Ascending aorta (tissue), 2 donors: ENCODE measurements around the gene SDF2. TPM values are rescaled to one million over a fixed set of nuclear protein-coding genes. Genes with fewer than 3 reads are reported as not detected.

Experiments used
- DNase-seq, 2 donors: peaks; one replicate each; pipeline ENCODE4 v3.0.0-alpha.2; 2019; ENCODE audit warnings: low spot score in 2 of 2
- H3K27ac ChIP-seq, 2 donors: fragments of 200-600 bp; sonication (generic); one replicate each; pipeline ENCODE4 v1.5.1; 2016 to 2017; ENCODE audit warnings: mild to moderate bottlenecking in 1 of 2
- H3K27me3 ChIP-seq: fragments of 200-600 bp; sonication (generic); one replicate; pipeline ENCODE4 v1.5.1; 2017
- H3K36me3 ChIP-seq, 2 donors: fragments of 200-600 bp; sonication (generic); one replicate each; pipeline ENCODE4 v1.5.1; 2016
- H3K4me1 ChIP-seq, 2 donors: fragments of 200-600 bp; sonication (generic); one replicate each; pipeline ENCODE4 v1.5.1; 2016 to 2017; ENCODE audit warnings: mild to moderate bottlenecking in 1 of 2
- H3K4me3 ChIP-seq, 2 donors: fragments of 200-600 bp; sonication (generic); one replicate each; pipeline ENCODE4 v1.5.1; 2016 to 2017; ENCODE audit warnings: mild to moderate bottlenecking in 1 of 2
- H3K9me3 ChIP-seq, 2 donors: fragments of 200-600 bp; sonication (generic); one replicate each; pipeline ENCODE4 v1.5.1; 2016
- CTCF ChIP-seq, 3 experiments: fragments of 200-600 bp in 2 of 3; fragments of 450-650 bp in 1 of 3; sonication (generic) in 2 of 3; IDR thresholded peaks; one replicate each; pipeline ENCODE4 v1.5.1; 2016 to 2019; ENCODE audit warnings: antibody characterized with exemption in 3 of 3, mild to moderate bottlenecking in 1 of 3, moderate library complexity in 1 of 3
- intact Hi-C: fragments of 100-400 bp; cut with DNase I; formaldehyde crosslinking; loops from one replicate; pipeline ENCODE4 v1.15.1; 2023
- total RNA-seq: library from RNA; depleted of rRNA; stranded (reverse); fragments of >200 nt; gene quantifications from one replicate; pipeline ENCODE4 v1.1.0, GENCODE V29; 2016

Gene SDF2
- total RNA-seq, 1 donor from 2014 or later = 51.9 TPM

- DNase-seq = no peak
- TF ChIP-seq CTCF (IDR thresholded peaks at IDR 0.05) = no peak
- Histone ChIP-seq H3K9me3 (no peaks in the 10 kb centered on the region), H3K27ac (no peak overlapping the region), H3K4me1 (peaks cover 3 to 6% of the 10 kb centered on the region in 2 donors), H3K36me3 (peaks cover 26 to 37% of the 10 kb centered on the region in 2 donors), H3K4me3 (no peak overlapping the region), H3K27me3 (no peaks in the 10 kb centered on the region)
- intact Hi-C loops = no loop called here
Observed at GRCh38 chr17:28705728-28706334, 44.1 kb upstream of the SDF2 start.

- no peaks in the 10 kb centered on the region for H3K27me3 ChIP-seq
- H3K9me3 ChIP-seq = no peaks in the 10 kb centered on the region
- DNase-seq = no peak
- TF ChIP-seq CTCF (IDR thresholded peaks at IDR 0.05) = no peak
- peaks cover 3 to 4% of the 10 kb centered on the region in 2 donors for H3K4me1 ChIP-seq
- peaks cover 33 to 44% of the 10 kb centered on the region in 2 donors for H3K36me3 ChIP-seq
- H3K27ac ChIP-seq = no peak overlapping the region
- H3K4me3 ChIP-seq = no peak overlapping the region
- intact Hi-C loops = no loop called here
Observed at GRCh38 chr17:28705074-28705659, 43.5 kb upstream of the SDF2 start.

- intact Hi-C loops = no loop called here
- H3K27me3 ChIP-seq = no peaks in the 10 kb centered on the region
- H3K4me3 ChIP-seq = no peak overlapping the region
- no peaks in the 10 kb centered on the region for H3K9me3 ChIP-seq
- H3K4me1 ChIP-seq = no peaks in the 10 kb centered on the region
- no peak for TF ChIP-seq CTCF (IDR thresholded peaks at IDR 0.05)
- peaks cover 41 to 52% of the 10 kb centered on the region in 2 donors for H3K36me3 ChIP-seq
- H3K27ac ChIP-seq = no peak overlapping the region
- no peak for DNase-seq
Observed at GRCh38 chr17:28704219-28704858, 42.6 kb upstream of the SDF2 start.

- H3K27me3 ChIP-seq = no peaks in the 10 kb centered on the region
- no peak for TF ChIP-seq CTCF (IDR thresholded peaks at IDR 0.05)
- H3K36me3 ChIP-seq = peaks cover 48 to 59% of the 10 kb centered on the region in 2 donors
- intact Hi-C loops = no loop called here
- H3K4me1 ChIP-seq = no peaks in the 10 kb centered on the region
- H3K4me3 ChIP-seq = no peak overlapping the region
- DNase-seq = no peak
- H3K9me3 ChIP-seq = no peaks in the 10 kb centered on the region
- no peak overlapping the region for H3K27ac ChIP-seq
Observed at GRCh38 chr17:28703552-28704218, 42.0 kb upstream of the SDF2 start.

GRCh38 chr17:28702752-28703150, 41.0 kb upstream of the SDF2 start:
- peaks cover 57 to 68% of the 10 kb centered on the region in 2 donors for H3K36me3 ChIP-seq
- TF ChIP-seq CTCF (IDR thresholded peaks at IDR 0.05) = no peak
- H3K4me3 ChIP-seq = no peak overlapping the region

More at GRCh38 chr17:28702752-28703150, 41.0 kb upstream of the SDF2 start:
- Histone ChIP-seq H3K9me3 (no peaks in the 10 kb centered on the region), H3K27ac (no peak overlapping the region), H3K27me3 (no peaks in the 10 kb centered on the region), H3K4me1 (no peaks in the 10 kb centered on the region)
- no peak for DNase-seq
- intact Hi-C loops = no loop called here
